ENCODE data around the gene PIK3C2A.

The PIK3C2A gene, protein sequence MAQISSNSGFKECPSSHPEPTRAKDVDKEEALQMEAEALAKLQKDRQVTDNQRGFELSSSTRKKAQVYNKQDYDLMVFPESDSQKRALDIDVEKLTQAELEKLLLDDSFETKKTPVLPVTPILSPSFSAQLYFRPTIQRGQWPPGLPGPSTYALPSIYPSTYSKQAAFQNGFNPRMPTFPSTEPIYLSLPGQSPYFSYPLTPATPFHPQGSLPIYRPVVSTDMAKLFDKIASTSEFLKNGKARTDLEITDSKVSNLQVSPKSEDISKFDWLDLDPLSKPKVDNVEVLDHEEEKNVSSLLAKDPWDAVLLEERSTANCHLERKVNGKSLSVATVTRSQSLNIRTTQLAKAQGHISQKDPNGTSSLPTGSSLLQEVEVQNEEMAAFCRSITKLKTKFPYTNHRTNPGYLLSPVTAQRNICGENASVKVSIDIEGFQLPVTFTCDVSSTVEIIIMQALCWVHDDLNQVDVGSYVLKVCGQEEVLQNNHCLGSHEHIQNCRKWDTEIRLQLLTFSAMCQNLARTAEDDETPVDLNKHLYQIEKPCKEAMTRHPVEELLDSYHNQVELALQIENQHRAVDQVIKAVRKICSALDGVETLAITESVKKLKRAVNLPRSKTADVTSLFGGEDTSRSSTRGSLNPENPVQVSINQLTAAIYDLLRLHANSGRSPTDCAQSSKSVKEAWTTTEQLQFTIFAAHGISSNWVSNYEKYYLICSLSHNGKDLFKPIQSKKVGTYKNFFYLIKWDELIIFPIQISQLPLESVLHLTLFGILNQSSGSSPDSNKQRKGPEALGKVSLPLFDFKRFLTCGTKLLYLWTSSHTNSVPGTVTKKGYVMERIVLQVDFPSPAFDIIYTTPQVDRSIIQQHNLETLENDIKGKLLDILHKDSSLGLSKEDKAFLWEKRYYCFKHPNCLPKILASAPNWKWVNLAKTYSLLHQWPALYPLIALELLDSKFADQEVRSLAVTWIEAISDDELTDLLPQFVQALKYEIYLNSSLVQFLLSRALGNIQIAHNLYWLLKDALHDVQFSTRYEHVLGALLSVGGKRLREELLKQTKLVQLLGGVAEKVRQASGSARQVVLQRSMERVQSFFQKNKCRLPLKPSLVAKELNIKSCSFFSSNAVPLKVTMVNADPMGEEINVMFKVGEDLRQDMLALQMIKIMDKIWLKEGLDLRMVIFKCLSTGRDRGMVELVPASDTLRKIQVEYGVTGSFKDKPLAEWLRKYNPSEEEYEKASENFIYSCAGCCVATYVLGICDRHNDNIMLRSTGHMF (N-terminal part only)

DNA sequence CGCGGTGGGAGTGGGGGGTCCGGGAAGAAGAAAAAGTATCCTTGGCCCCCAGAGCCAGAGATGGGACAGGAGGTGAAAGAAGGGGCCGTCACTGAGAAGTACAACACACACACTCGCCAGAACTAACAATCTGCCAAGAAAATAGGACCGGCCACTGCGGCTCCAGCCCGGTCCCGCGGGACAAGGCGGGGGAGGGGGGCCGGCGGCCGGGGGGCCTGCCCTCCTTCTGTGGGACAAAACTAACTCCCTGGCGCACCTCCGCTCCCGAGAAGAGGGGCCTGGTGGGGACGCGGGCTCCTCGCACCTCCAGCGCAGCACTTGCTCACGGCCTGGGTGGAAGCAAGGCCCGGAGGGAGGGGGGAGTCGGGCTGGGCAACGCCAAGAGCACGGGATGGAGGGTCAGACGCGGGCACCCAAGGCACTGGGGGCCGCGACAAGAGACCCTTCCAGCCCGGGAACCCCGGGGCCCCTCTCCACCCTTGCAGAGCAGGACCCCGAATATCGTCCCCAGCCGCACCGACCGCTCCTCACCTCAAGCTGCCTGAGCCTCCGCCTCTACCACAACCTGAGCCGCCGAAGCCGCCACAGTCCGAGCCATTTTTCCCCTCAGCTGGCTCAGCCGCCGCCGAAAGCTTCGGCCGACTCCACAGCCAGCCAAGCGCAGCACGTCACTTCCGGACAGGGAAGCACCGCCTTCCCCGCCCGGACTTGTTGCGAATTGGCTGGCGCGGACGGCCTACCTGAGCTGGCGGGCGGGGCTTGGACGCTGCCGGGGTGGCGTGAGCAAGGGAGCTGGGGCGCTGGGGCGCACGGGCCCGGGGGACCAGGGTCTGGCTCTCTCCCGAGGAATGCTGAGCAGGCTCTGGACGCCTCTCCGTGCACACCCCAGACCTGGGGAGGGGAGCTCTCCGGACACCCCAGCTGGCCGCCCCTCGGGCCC is at the start of gene PIK3C2A:
Gene PIK3C2A (minus strand): TSS at position 670 of the 940 bp plus-strand sequence. CDS start 38,245 bp downstream, outside the sequence.
- peak within 1 kb of the TSS; percentile 14; the same call in 1 of the 2 replicates for H2AFZ ChIP-seq (ENCODE audit: low read length)

GRCh38 chr11:17257196-17257595 is 49.4 kb upstream of the PIK3C2A start:
- H3K27ac ChIP-seq (ENCODE audit: low read depth, low read length, poor library complexity, severe bottlenecking), result no peak overlapping the region
- no peaks in the 10 kb centered on the region for H3K79me2 ChIP-seq (ENCODE audit: insufficient read depth, low read length)
- TF ChIP-seq, protein P1, sequence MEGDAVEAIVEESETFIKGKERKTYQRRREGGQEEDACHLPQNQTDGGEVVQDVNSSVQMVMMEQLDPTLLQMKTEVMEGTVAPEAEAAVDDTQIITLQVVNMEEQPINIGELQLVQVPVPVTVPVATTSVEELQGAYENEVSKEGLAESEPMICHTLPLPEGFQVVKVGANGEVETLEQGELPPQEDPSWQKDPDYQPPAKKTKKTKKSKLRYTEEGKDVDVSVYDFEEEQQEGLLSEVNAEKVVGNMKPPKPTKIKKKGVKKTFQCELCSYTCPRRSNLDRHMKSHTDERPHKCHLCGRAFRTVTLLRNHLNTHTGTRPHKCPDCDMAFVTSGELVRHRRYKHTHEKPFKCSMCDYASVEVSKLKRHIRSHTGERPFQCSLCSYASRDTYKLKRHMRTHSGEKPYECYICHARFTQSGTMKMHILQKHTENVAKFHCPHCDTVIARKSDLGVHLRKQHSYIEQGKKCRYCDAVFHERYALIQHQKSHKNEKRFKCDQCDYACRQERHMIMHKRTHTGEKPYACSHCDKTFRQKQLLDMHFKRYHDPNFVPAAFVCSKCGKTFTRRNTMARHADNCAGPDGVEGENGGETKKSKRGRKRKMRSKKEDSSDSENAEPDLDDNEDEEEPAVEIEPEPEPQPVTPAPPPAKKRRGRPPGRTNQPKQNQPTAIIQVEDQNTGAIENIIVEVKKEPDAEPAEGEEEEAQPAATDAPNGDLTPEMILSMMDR (IDR thresholded peaks at IDR 0.05; ENCODE audit: low read length), result no peak
- TF ChIP-seq EZH2 (IDR thresholded peaks at IDR 0.05; ENCODE audit: borderline replicate concordance, low read length), result no peak
- no peaks in the 10 kb centered on the region for H3K9me2 ChIP-seq (ENCODE audit: low read depth, low read length)
- no peaks in the 10 kb centered on the region for H3F3A ChIP-seq (ENCODE audit: insufficient read depth, low read length)
- no peak overlapping the region for H2AFZ ChIP-seq (ENCODE audit: low read length)
- H3K4me2 ChIP-seq (ENCODE audit: low read length), result no peak overlapping the region
- no peaks in the 10 kb centered on the region for H4K20me1 ChIP-seq (ENCODE audit: insufficient read depth, low read length)
- H3K36me3 ChIP-seq (ENCODE audit: insufficient read depth, low read length), result no peaks in the 10 kb centered on the region
- no peak overlapping the region for H3K9ac ChIP-seq (ENCODE audit: low read length)
- H3K27me3 ChIP-seq (ENCODE audit: insufficient read depth, low read length), result no peaks in the 10 kb centered on the region
- no peaks in the 10 kb centered on the region for H3K9me3 ChIP-seq (ENCODE audit: low read length)
- no peak overlapping the region for H3K4me3 ChIP-seq (ENCODE audit: low read depth, low read length, poor library complexity, severe bottlenecking)
- H3K4me1 ChIP-seq (ENCODE audit: insufficient read depth, low read length, severe bottlenecking), result no peaks in the 10 kb centered on the region

More for the DNA sequence above, at the start of gene PIK3C2A:
- no peaks in the 10 kb centered on the region for H4K20me1 ChIP-seq (ENCODE audit: insufficient read depth, low read length)
- H3K36me3 ChIP-seq (ENCODE audit: insufficient read depth, low read length), result no peaks in the 10 kb centered on the region
- peak within 1 kb of the TSS; percentile 89 for H3K9ac ChIP-seq (ENCODE audit: low read length)
- peak within 1 kb of the TSS; percentile 73 for H3K27ac ChIP-seq (ENCODE audit: low read depth, low read length, poor library complexity, severe bottlenecking)
- TF ChIP-seq, protein P1 (IDR thresholded peaks at IDR 0.05; ENCODE audit: low read length), result no peak
- TF ChIP-seq EZH2 (IDR thresholded peaks at IDR 0.05; ENCODE audit: borderline replicate concordance, low read length), result no peak
- no peaks in the 10 kb centered on the region for H3F3A ChIP-seq (ENCODE audit: insufficient read depth, low read length)
- H3K4me2 ChIP-seq (ENCODE audit: low read length), result peak within 1 kb of the TSS; percentile 81
- H3K27me3 ChIP-seq (ENCODE audit: insufficient read depth, low read length), result no peaks in the 10 kb centered on the region
- peak within 1 kb of the TSS; percentile 76 for H3K4me3 ChIP-seq (ENCODE audit: low read depth, low read length, poor library complexity, severe bottlenecking)
- H3K79me2 ChIP-seq (ENCODE audit: insufficient read depth, low read length), result peaks cover 38% of the 10 kb centered on the region
- no peaks in the 10 kb centered on the region for H3K9me2 ChIP-seq (ENCODE audit: low read depth, low read length)
- H3K4me1 ChIP-seq (ENCODE audit: insufficient read depth, low read length, severe bottlenecking), result peaks cover 36% of the 10 kb centered on the region
- H3K9me3 ChIP-seq (ENCODE audit: low read length), result no peaks in the 10 kb centered on the region

Data from OCI-LY1 (cell line).